Psoas muscle (tissue), 8 donors: ENCODE measurements around the gene ZEB2. TPM values are rescaled to one million over a fixed set of nuclear protein-coding genes. Genes with fewer than 3 reads are reported as not detected.

Experiments used
- ATAC-seq, 4 donors: fragments of 200-7000 bp; cut with Tn5 transposase; one replicate each; pipeline ENCODE4 v1.9.1; 2020; ENCODE audit warnings: moderate library complexity in 3 of 4, mild to moderate bottlenecking in 2 of 4
- DNase-seq, 2 donors: peaks; one replicate each; pipeline ENCODE4 v3.0.0-alpha.2; 2020
- H3K27ac ChIP-seq: fragments of 200-600 bp; one replicate; pipeline ENCODE4 v1.8.0; 2022
- H3K27me3 ChIP-seq, 3 donors: fragments of 200-600 bp in 1 of 3; one replicate each; pipeline versions ENCODE4 v1.6.1 to v1.8.0; 2013 to 2022; ENCODE audit warnings: low read length in 2 of 3, mild to moderate bottlenecking in 2 of 3, moderate library complexity in 1 of 3; ENCODE audit not compliant: insufficient read depth in 3 of 3
- H3K36me3 ChIP-seq, 2 donors: fragments of 200-600 bp in 1 of 2; one replicate each; pipeline versions ENCODE4 v1.6.1 to v1.8.0; 2013 to 2022; ENCODE audit warnings: low read depth in 1 of 2, mild to moderate bottlenecking in 1 of 2, moderate library complexity in 1 of 2; ENCODE audit not compliant: insufficient read depth in 1 of 2
- H3K4me1 ChIP-seq: fragments of 200-600 bp; one replicate; pipeline ENCODE4 v1.8.0; 2022
- H3K4me3 ChIP-seq: fragments of 200-600 bp; one replicate; pipeline ENCODE4 v1.8.0; 2022; ENCODE audit warnings: mild to moderate bottlenecking
- H3K9me3 ChIP-seq: fragments of 200-600 bp; one replicate; pipeline ENCODE4 v1.8.0; 2022
- WGBS, 3 donors: extraction: QIAGEN DNeasy Blood & Tissue Kit; methylation state at CpG; one replicate each; pipeline versions ENCODE4 v1.1.6 to v1.1.7; 2013; 5-methylcytosine and 5-hydroxymethylcytosine counted together
- intact Hi-C, 2 donors: fragments of 100-400 bp; cut with DNase I; formaldehyde crosslinking; loops; one replicate each; pipeline versions ENCODE4 v1.11.0 to v1.14.2; 2022
- polyA plus RNA-seq, 3 donors: library from polyadenylated mRNA; stranded (reverse); fragments of 200-250 nt; gene quantifications; one replicate each; pipeline ENCODE4 v1.2.3, GENCODE V29; 2013
- total RNA-seq, 4 donors: library from RNA; stranded (reverse); fragmentation: NEBNext Ultra II Directional in 2 of 4; extraction: Animal tissue kit (Norgen Biotek cat#: 25700) in 2 of 4; gene quantifications; one replicate each; pipeline versions ENCODE4 v1.2.1 to v1.2.4, GENCODE V29; 2021 to 2023
- TF ChIP-seq, protein P1 (sequence below): fragments of 200-600 bp; IDR thresholded peaks from one replicate; pipeline ENCODE4 v1.8.0; 2022; ENCODE audit warnings: antibody characterized with exemption
- donor health status: healthy with polysubstance abuse.
- donor health status: DM: no; HTN: no; CAD: no; lungs with moderate emphysema.
- donor health status: Bipolar disorder and iron deficiency.
- donor health status: healthy.
- donor health status: DM: yes; HTN: yes; CAD: no.
- donor health status: DM: no; HTN: no; CAD: no.
- donor health status: DM: no; HTN: no; CAD: no.
- donor health status: DM: yes; HTN: yes; CAD: no.

Gene ZEB2
- total and polyA plus RNA-seq, 7 donors = 11.6 to 48.7 (median 23.3) TPM

DNA sequence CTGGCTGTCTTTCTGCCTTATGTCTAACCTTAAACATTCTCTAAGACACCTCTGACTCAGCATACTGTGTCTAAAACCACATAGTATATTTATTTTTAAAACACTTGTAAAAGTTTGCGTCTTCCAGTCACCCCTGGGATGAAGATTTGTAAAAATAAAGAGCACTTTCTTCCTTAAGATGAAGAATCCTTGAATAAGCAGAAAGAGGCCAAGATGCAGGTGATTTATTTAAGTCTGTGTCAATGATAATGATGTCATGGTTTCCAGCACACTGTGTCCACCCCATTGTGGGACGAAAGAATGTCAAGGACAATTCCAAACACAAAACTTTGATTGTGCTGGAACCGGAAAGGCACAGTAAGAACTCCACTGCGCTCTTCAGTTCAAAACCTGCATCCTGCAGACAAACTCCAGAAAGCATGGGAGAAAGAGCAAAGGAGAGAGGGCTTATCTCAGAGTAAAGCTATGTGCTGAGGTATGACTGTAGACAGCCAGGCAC is 92.9 kb downstream of the ZEB2 start:
- TF ChIP-seq, protein P1, sequence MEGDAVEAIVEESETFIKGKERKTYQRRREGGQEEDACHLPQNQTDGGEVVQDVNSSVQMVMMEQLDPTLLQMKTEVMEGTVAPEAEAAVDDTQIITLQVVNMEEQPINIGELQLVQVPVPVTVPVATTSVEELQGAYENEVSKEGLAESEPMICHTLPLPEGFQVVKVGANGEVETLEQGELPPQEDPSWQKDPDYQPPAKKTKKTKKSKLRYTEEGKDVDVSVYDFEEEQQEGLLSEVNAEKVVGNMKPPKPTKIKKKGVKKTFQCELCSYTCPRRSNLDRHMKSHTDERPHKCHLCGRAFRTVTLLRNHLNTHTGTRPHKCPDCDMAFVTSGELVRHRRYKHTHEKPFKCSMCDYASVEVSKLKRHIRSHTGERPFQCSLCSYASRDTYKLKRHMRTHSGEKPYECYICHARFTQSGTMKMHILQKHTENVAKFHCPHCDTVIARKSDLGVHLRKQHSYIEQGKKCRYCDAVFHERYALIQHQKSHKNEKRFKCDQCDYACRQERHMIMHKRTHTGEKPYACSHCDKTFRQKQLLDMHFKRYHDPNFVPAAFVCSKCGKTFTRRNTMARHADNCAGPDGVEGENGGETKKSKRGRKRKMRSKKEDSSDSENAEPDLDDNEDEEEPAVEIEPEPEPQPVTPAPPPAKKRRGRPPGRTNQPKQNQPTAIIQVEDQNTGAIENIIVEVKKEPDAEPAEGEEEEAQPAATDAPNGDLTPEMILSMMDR = no peak
- H3K9me3 ChIP-seq = no peaks in the 10 kb centered on the region
- WGBS, 3 donors = 39 to 50% (median 49%) methylated on average over 4 of the region's 4 CpGs
- H3K27me3 ChIP-seq = no peaks in the 10 kb centered on the region
- no peak overlapping the region for H3K4me3 ChIP-seq
- peaks cover 34% of the 10 kb centered on the region for H3K4me1 ChIP-seq
- H3K27ac ChIP-seq = no peak overlapping the region
- DNase-seq (no peak), ATAC-seq (no peak)
- peaks cover 0 to 41% of the 10 kb centered on the region in 2 donors for H3K36me3 ChIP-seq
- intact Hi-C loops = no loop called here

DNA sequence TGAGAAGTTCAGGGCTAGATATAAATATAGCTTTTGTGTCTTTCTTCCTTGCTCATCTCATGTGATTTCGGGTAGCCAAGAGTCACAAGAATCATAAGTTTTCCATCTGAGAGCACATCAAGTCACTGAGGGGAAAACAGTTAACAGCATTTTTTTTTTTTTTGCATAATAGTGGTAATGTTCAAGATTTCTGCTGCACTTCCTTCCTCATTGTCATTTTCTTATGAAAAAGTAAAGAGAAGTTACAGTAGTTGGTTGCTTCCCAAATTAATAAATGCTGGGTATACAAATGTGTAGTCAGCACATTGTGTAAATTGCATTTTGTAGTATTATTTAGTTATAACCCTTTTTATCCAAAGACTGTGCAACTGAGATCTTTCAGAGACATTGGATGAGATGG is 93.6 kb downstream of the ZEB2 start:
- Histone ChIP-seq H3K9me3 (no peaks in the 10 kb centered on the region), H3K4me1 (peaks cover 28% of the 10 kb centered on the region), H3K27ac (no peak overlapping the region), H3K27me3 (no peaks in the 10 kb centered on the region), H3K4me3 (no peak overlapping the region), H3K36me3 (peaks cover 0 to 41% of the 10 kb centered on the region in 2 donors)
- no peak for ATAC-seq
- intact Hi-C loops = no loop called here
- DNase-seq = no peak
- TF ChIP-seq, protein P1 = no peak
- WGBS, 3 donors = 49 to 71% (median 68%) methylated on average over 1 of the region's 1 CpG

DNA sequence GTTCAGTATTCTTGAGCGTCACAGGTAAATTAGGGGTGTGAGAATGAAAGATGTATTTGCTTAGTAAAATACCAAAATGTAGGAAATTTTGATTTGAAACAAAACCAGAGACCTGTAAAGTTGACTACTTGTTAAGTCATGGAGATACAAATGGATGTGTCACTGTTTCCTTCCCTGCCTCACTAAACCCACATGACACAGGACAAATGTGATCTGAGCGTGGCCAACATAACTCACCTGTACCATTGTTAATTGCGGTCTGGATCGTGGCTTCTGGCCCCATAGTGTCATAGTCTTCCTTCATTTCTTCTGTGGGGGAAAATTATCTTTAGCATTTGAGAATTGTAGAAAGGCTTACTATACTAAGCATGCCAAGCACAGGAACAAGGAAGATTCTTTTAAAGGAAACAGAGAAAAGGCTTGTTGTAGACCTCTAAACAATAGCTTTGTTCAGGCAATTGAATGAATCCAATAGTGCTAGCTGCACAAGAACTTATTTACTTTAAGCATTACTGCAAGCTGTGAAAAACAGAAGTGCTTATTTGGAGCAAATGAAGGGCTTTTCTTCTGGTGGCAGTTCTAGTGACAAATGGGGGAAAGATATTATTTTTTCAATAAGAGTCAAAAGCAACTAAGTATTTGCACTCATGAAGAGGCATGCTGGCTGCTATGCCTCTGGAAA is 95.2 kb downstream of the ZEB2 start:
- WGBS, 3 donors = 84 to 89% (median 86%) methylated on average over 4 of the region's 4 CpGs
- H3K36me3 ChIP-seq = peaks cover 0 to 41% of the 10 kb centered on the region in 2 donors
- H3K9me3 ChIP-seq = no peaks in the 10 kb centered on the region
- TF ChIP-seq, protein P1 = no peak
- no peak for DNase-seq
- H3K4me1 ChIP-seq = peaks cover 18% of the 10 kb centered on the region
- no peaks in the 10 kb centered on the region for H3K27me3 ChIP-seq
- peak overlapping the region; percentile 0 for H3K27ac ChIP-seq
- H3K4me3 ChIP-seq = no peak overlapping the region
- ATAC-seq = no peak
- intact Hi-C loops = no loop called here

DNA sequence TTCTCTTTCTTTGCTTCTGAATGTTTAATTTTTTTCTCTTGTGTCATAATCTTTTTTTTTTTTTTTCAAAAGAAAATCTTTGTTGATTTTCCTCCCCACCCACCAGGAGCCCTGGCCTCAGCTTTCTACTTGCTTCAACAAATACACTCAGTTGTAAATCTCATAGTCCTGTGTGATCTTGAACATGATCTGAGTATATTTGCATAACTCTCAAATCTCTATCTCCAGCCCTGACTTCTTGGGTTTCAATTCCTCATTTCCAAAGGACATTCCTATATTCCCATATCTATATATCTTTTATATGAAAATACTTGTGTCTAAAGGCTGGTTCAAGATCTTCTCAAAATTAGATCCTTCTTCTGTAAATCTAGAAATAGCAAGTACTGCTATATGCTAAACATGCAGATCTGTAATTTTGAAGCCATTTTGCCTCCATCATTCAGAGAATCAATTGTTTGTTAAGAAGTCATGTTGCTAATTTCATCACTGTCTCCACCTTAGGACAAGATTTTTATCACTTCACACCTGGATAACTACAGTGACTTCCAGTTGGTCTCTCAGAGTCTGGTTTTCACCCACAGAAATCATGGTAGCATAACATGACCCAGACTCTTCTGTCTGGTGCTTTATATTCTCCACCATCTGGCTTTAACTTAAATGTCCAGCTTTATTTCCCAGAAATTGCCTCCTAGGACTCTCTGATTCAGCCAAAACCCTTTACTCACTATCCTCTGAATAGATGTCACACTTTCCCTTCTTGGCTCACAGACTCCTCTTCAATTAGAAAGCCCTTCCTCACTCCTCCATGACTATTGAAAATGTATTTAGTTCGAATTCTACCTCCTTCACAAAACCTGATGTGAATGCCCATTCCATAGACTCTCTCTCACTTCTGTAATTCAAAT is 98.1 kb downstream of the ZEB2 start:
- H3K4me1 ChIP-seq = no peaks in the 10 kb centered on the region

More for the DNA sequence above, 98.1 kb downstream of the ZEB2 start:
- WGBS, 3 donors = 93 to 98% (median 94%) methylated on average over 1 of the region's 1 CpG
- no peak for ATAC-seq
- TF ChIP-seq, protein P1 = no peak
- H3K9me3 ChIP-seq = no peaks in the 10 kb centered on the region
- no peak overlapping the region for H3K4me3 ChIP-seq
- H3K27ac ChIP-seq = no peak overlapping the region
- H3K36me3 ChIP-seq = peaks cover 0 to 41% of the 10 kb centered on the region in 2 donors
- intact Hi-C loops = no loop called here
- H3K27me3 ChIP-seq = no peaks in the 10 kb centered on the region
- no peak for DNase-seq
